ENCODE measurements around the gene UGT1A6.
"Not testable (repeated sequence)": the region's sequence is repeated elsewhere in the genome, so short reads cannot be mapped to it uniquely, and the experiment has no call there.

Gene UGT1A6

GRCh38 chr2:233718552-233718951 lies 25.9 kb downstream of the UGT1A6 start, which contains the start of gene UGT1A4:
TSS of gene UGT1A4 (plus strand) at chr2:233718736. CDS start at chr2:233718821, 85 bp downstream.
- Histone ChIP-seq H3K4me1 (no peaks in the 10 kb centered on the region), H3K27me3 (ENCODE audit: control insufficient read depth, insufficient read depth, low read length) (no peaks in the 10 kb centered on the region), H3K4me3 (ENCODE audit: low read depth, low read length) (no peak within 1 kb of the TSS), H3K36me3 (ENCODE audit: control insufficient read depth, insufficient read depth, low read length) (no peaks in the 10 kb centered on the region), H3K4me2 (ENCODE audit: low read length) (no peak within 1 kb of the TSS), H3K9ac (no peak within 1 kb of the TSS), H3K79me2 (no peaks in the 10 kb centered on the region), H3K9me3 (ENCODE audit: control insufficient read depth, low read length) (no peaks in the 10 kb centered on the region), H2AFZ (no peak within 1 kb of the TSS), H3K27ac (no peak within 1 kb of the TSS)
- TF ChIP-seq CTCF (IDR thresholded peaks at IDR 0.05): no peak

GRCh38 chr2:233728723-233729301 lies 36.1 kb downstream of the UGT1A6 start, which contains the start of gene UGT1A3:
TSS of gene UGT1A3 (plus strand) at chr2:233729042. CDS start at chr2:233729127, 85 bp downstream.
- Histone ChIP-seq H3K9ac (no peak within 1 kb of the TSS), H3K27me3 (ENCODE audit: control insufficient read depth, insufficient read depth, low read length) (no peaks in the 10 kb centered on the region), H3K4me1 (no peaks in the 10 kb centered on the region), H3K4me2 (ENCODE audit: low read length) (no peak within 1 kb of the TSS), H3K36me3 (ENCODE audit: control insufficient read depth, insufficient read depth, low read length) (no peaks in the 10 kb centered on the region), H2AFZ (no peak within 1 kb of the TSS), H3K27ac (no peak within 1 kb of the TSS), H3K4me3 (ENCODE audit: low read depth, low read length) (no peak within 1 kb of the TSS), H3K9me3 (ENCODE audit: control insufficient read depth, low read length) (no peaks in the 10 kb centered on the region), H3K79me2 (no peaks in the 10 kb centered on the region)
- TF ChIP-seq CTCF (IDR thresholded peaks at IDR 0.05): no peak

- H3K4me3 ChIP-seq (ENCODE audit: low read depth, low read length); H3K4me1 ChIP-seq; H3K36me3 ChIP-seq (ENCODE audit: control insufficient read depth, insufficient read depth, low read length); H3K27ac ChIP-seq; H3K27me3 ChIP-seq (ENCODE audit: control insufficient read depth, insufficient read depth, low read length); H3K4me2 ChIP-seq (ENCODE audit: low read length); H3K9ac ChIP-seq; H3K9me3 ChIP-seq (ENCODE audit: control insufficient read depth, low read length); H2AFZ ChIP-seq; H3K79me2 ChIP-seq: not testable (repeated sequence)
Measured at GRCh38 chr2:233736868-233737653, 44.4 kb downstream of the UGT1A6 start.

- Histone ChIP-seq H3K27ac (no peak overlapping the region), H3K4me1 (no peaks in the 10 kb centered on the region)
Measured at GRCh38 chr2:233740870-233741269, 48.2 kb downstream of the UGT1A6 start.

More at GRCh38 chr2:233740870-233741269, 48.2 kb downstream of the UGT1A6 start:
- Histone ChIP-seq H3K79me2 (no peaks in the 10 kb centered on the region), H3K9ac (no peak overlapping the region), H3K4me2 (ENCODE audit: low read length) (no peak overlapping the region), H3K4me3 (ENCODE audit: low read depth, low read length) (no peak overlapping the region), H3K9me3 (ENCODE audit: control insufficient read depth, low read length) (no peaks in the 10 kb centered on the region), H2AFZ (no peak overlapping the region), H3K36me3 (ENCODE audit: control insufficient read depth, insufficient read depth, low read length) (no peaks in the 10 kb centered on the region), H3K27me3 (ENCODE audit: control insufficient read depth, insufficient read depth, low read length) (no peaks in the 10 kb centered on the region)
- TF ChIP-seq CTCF (IDR thresholded peaks at IDR 0.05): no peak
